Measurements from ENCODE around the gene CTNNA2.

CTNNA2 gene

GRCh38 chr2:79941179-79941578 is 428.3 kb downstream of the CTNNA2 start:
- no peak for DNase-seq

GRCh38 chr2:79944205-79944604 is 431.4 kb downstream of the CTNNA2 start:
- DNase-seq, result no peak

GRCh38 chr2:79945653-79946445 is 433.0 kb downstream of the CTNNA2 start:
- no peak for DNase-seq

- no peak for DNase-seq
These were observed 434.9 kb downstream of the CTNNA2 start for GRCh38 chr2:79947751-79948150.

GRCh38 chr2:79950526-79950925 is 437.7 kb downstream of the CTNNA2 start:
- peak; percentile 71 for DNase-seq

- no peak for DNase-seq
These were observed 439.8 kb downstream of the CTNNA2 start for GRCh38 chr2:79952616-79953015.

GRCh38 chr2:79960035-79960434 is 447.2 kb downstream of the CTNNA2 start:
- no peak for DNase-seq

GRCh38 chr2:79960519-79960918 is 447.7 kb downstream of the CTNNA2 start:
- DNase-seq, result no peak

- no peak for DNase-seq
These were observed 452.1 kb downstream of the CTNNA2 start for GRCh38 chr2:79964966-79965365.

- no peak for DNase-seq
These were observed 453.5 kb downstream of the CTNNA2 start for GRCh38 chr2:79966369-79966768.

GRCh38 chr2:79966882-79967281 is 454.0 kb downstream of the CTNNA2 start:
- no peak for DNase-seq

GRCh38 chr2:79971807-79972206 is 459.0 kb downstream of the CTNNA2 start:
- DNase-seq, result no peak

- no peak for DNase-seq
These were observed 459.8 kb downstream of the CTNNA2 start for GRCh38 chr2:79972661-79973060.

GRCh38 chr2:79975791-79976565 is 463.1 kb downstream of the CTNNA2 start:
- DNase-seq, result no peak

- no peak for DNase-seq
These were observed 464.9 kb downstream of the CTNNA2 start for GRCh38 chr2:79977792-79978191.

GRCh38 chr2:79980116-79980515 is 467.3 kb downstream of the CTNNA2 start:
- no peak for DNase-seq

- no peak for DNase-seq
These were observed 468.0 kb downstream of the CTNNA2 start for GRCh38 chr2:79980816-79981215.

GRCh38 chr2:79981316-79981715 is 468.5 kb downstream of the CTNNA2 start:
- no peak for DNase-seq

- peak; percentile 71 for DNase-seq
These were observed 469.6 kb downstream of the CTNNA2 start for GRCh38 chr2:79982445-79982844.

GRCh38 chr2:79984476-79984875 is 471.6 kb downstream of the CTNNA2 start:
- no peak for DNase-seq

GRCh38 chr2:79985145-79985544 is 472.3 kb downstream of the CTNNA2 start:
- DNase-seq, result no peak

- no peak for DNase-seq
These were observed 472.7 kb downstream of the CTNNA2 start for GRCh38 chr2:79985571-79985970.

GRCh38 chr2:79993144-79993543 is 480.3 kb downstream of the CTNNA2 start:
- no peak for DNase-seq

GRCh38 chr2:79994161-79994560 is 481.3 kb downstream of the CTNNA2 start:
- DNase-seq, result no peak

All from NCI-H82 (cell line).